ENCODE measurements around the gene TIMP4. TPM values are rescaled to one million over a fixed set of nuclear protein-coding genes. Genes with fewer than 3 reads are reported as not detected.

TIMP4 gene
- total and polyA plus RNA-seq, 4 donors: 0.36 to 1.7 (median 0.76) TPM

- H3K27ac ChIP-seq (ENCODE audit: low read depth in 1 of 2, low read length in 2 of 2): no peak overlapping the region
- H3K27me3 ChIP-seq (ENCODE audit: control insufficient read depth in 4 of 4, insufficient read depth in 4 of 4, low read length in 3 of 4): no peaks in the 10 kb centered on the region
- H3K9ac ChIP-seq (ENCODE audit: low read depth in 1 of 2, low read length in 2 of 2): no peak overlapping the region
- H3K4me1 ChIP-seq (ENCODE audit: control insufficient read depth in 4 of 4, insufficient read depth in 4 of 4, low read length in 3 of 4): no peaks in the 10 kb centered on the region
- WGBS: 87% methylated on average over 5 of the region's 5 CpGs
- TF ChIP-seq RAD21 (IDR thresholded peaks at IDR 0.05) (no peak), JUND (IDR thresholded peaks at IDR 0.05) (no peak), YY1 (IDR thresholded peaks at IDR 0.05) (no peak), CTCF (IDR thresholded peaks at IDR 0.05; ENCODE audit: low read depth, low read length, missing input control) (no peak), FOXA2 (IDR thresholded peaks at IDR 0.05) (no peak), SP1 (IDR thresholded peaks at IDR 0.05) (no peak)
- no peaks in the 10 kb centered on the region for H3K36me3 ChIP-seq (ENCODE audit: control insufficient read depth in 4 of 4, insufficient read depth in 3 of 4, low read depth in 1 of 4, low read length in 3 of 4)
- H3K4me3 ChIP-seq (ENCODE audit: low read depth in 1 of 3, low read length in 3 of 3): no peak overlapping the region
- DNase-seq (ENCODE audit: low spot score): no peak
- no peaks in the 10 kb centered on the region for H3K9me3 ChIP-seq (ENCODE audit: control insufficient read depth in 4 of 4, low read length in 3 of 4)
Observed at GRCh38 chr3:12120374-12121140, 38.2 kb downstream of the TIMP4 start.

- no peak for TF ChIP-seq NR2F2 (IDR thresholded peaks at IDR 0.05)
- TF ChIP-seq MAX (IDR thresholded peaks at IDR 0.05): no peak
- peaks cover 0 to 4% (median 0%) of the 10 kb centered on the region in 4 donors for H3K27me3 ChIP-seq (ENCODE audit: control insufficient read depth in 4 of 4, insufficient read depth in 4 of 4, low read length in 3 of 4)
- DNase-seq (ENCODE audit: low spot score): no peak
- H3K27ac ChIP-seq (ENCODE audit: low read depth in 1 of 2, low read length in 2 of 2): no peak overlapping the region
- H3K9ac ChIP-seq (ENCODE audit: low read depth in 1 of 2, low read length in 2 of 2): no peak overlapping the region
- H3K4me3 ChIP-seq (ENCODE audit: low read depth in 1 of 3, low read length in 3 of 3): no peak overlapping the region
- H3K9me3 ChIP-seq (ENCODE audit: control insufficient read depth in 4 of 4, low read length in 3 of 4): no peaks in the 10 kb centered on the region
- H3K36me3 ChIP-seq (ENCODE audit: control insufficient read depth in 4 of 4, insufficient read depth in 3 of 4, low read depth in 1 of 4, low read length in 3 of 4): no peaks in the 10 kb centered on the region
- no peaks in the 10 kb centered on the region for H3K4me1 ChIP-seq (ENCODE audit: control insufficient read depth in 4 of 4, insufficient read depth in 4 of 4, low read length in 3 of 4)
Observed at GRCh38 chr3:12117473-12117872, 41.2 kb downstream of the TIMP4 start.

GRCh38 chr3:12116870-12117269, 41.8 kb downstream of the TIMP4 start:
- no peak overlapping the region for H3K9ac ChIP-seq (ENCODE audit: low read depth in 1 of 2, low read length in 2 of 2)
- no peaks in the 10 kb centered on the region for H3K4me1 ChIP-seq (ENCODE audit: control insufficient read depth in 4 of 4, insufficient read depth in 4 of 4, low read length in 3 of 4)
- no peaks in the 10 kb centered on the region for H3K36me3 ChIP-seq (ENCODE audit: control insufficient read depth in 4 of 4, insufficient read depth in 3 of 4, low read depth in 1 of 4, low read length in 3 of 4)
- H3K27me3 ChIP-seq (ENCODE audit: control insufficient read depth in 4 of 4, insufficient read depth in 4 of 4, low read length in 3 of 4): peaks cover 0 to 4% (median 0%) of the 10 kb centered on the region in 4 donors
- no peak for DNase-seq (ENCODE audit: low spot score)
- TF ChIP-seq MAX (IDR thresholded peaks at IDR 0.05) (no peak), ZBTB33 (IDR thresholded peaks at IDR 0.05) (no peak), GABPA (IDR thresholded peaks at IDR 0.05 in 1 of 2, conservative IDR thresholded peaks at IDR 0.05 in 1 of 2) (no peak), FOXA2 (IDR thresholded peaks at IDR 0.05) (no peak)
- WGBS: 48% methylated on average over 4 of the region's 4 CpGs
- H3K9me3 ChIP-seq (ENCODE audit: control insufficient read depth in 4 of 4, low read length in 3 of 4): no peaks in the 10 kb centered on the region
- H3K27ac ChIP-seq (ENCODE audit: low read depth in 1 of 2, low read length in 2 of 2): no peak overlapping the region
- H3K4me3 ChIP-seq (ENCODE audit: low read depth in 1 of 3, low read length in 3 of 3): no peak overlapping the region

Data from liver (tissue), 9 donors.